SK-N-SH treated with all-trans-retinoic acid at 6 μM for 48 hours (cell line): ENCODE measurements around the gene ICA1.

Experiments
- ZC3H10 ChIP-seq: fragments of 250-450 bp; sonication (Bioruptor Pico); IDR thresholded peaks from 2 replicates; pipeline ENCODE4 v1.5.1; 2021; ENCODE audit warnings: mild to moderate bottlenecking, moderate library complexity
- ZFP3 ChIP-seq: fragments of 250-450 bp; sonication (Bioruptor Pico); IDR thresholded peaks from 2 replicates; pipeline ENCODE4 v1.5.0; 2020; ENCODE audit warnings: mild to moderate bottlenecking, moderate library complexity
- ZFP30 ChIP-seq: fragments of 450-650 bp; formaldehyde crosslinking; IDR thresholded peaks from 2 replicates; pipeline ENCODE4 v1.5.0; 2022; ENCODE audit warnings: mild to moderate bottlenecking, moderate library complexity
- TF ChIP-seq, protein P1 (sequence below): fragments of 250-450 bp; sonication (Bioruptor Pico); IDR thresholded peaks from 2 replicates; pipeline ENCODE4 v1.5.0; 2020; ENCODE audit warnings: mild to moderate bottlenecking, moderate library complexity
- TF ChIP-seq, protein P2 (sequence below): fragments of 250-450 bp; sonication (Bioruptor Pico); IDR thresholded peaks from 2 replicates; pipeline ENCODE4 v1.8.0; 2021; ENCODE audit warnings: low read depth, mild to moderate bottlenecking, moderate library complexity, borderline replicate concordance
- TF ChIP-seq, protein P3 (sequence below): fragments of 250-450 bp; sonication (Bioruptor Pico); IDR thresholded peaks from 2 replicates; pipeline ENCODE4 v1.8.0; 2020; ENCODE audit warnings: mild to moderate bottlenecking, moderate library complexity, borderline replicate concordance

DNA sequence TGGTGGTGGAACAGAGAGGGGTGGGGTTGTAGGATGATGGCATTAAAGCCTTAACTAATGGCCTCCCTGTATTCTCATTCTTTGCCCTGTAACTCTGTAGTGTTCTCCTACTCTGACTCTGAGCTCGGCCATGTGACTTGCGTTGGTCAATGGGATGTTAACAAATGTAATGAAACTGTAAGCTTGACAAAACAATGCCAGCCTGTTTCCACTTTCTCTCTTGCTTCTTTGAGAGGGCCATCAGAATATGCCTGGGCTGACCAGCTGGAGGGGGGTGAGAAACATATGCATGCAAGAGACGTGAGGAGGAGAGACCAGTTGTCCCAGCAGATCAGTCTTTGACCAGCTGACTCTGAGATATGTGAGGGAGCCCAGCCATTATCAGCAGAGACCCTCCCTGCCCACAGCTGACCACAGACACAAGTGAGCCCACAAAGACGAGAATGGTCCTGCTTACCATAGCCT lies 100.6 kb downstream of the ICA1 start:
- TF ChIP-seq ZFP30 (CRISPR knock-in tag) (no peak), ZC3H10 (CRISPR knock-in tag) (no peak), ZFP3 (CRISPR knock-in tag) (no peak)
- TF ChIP-seq, protein P1, sequence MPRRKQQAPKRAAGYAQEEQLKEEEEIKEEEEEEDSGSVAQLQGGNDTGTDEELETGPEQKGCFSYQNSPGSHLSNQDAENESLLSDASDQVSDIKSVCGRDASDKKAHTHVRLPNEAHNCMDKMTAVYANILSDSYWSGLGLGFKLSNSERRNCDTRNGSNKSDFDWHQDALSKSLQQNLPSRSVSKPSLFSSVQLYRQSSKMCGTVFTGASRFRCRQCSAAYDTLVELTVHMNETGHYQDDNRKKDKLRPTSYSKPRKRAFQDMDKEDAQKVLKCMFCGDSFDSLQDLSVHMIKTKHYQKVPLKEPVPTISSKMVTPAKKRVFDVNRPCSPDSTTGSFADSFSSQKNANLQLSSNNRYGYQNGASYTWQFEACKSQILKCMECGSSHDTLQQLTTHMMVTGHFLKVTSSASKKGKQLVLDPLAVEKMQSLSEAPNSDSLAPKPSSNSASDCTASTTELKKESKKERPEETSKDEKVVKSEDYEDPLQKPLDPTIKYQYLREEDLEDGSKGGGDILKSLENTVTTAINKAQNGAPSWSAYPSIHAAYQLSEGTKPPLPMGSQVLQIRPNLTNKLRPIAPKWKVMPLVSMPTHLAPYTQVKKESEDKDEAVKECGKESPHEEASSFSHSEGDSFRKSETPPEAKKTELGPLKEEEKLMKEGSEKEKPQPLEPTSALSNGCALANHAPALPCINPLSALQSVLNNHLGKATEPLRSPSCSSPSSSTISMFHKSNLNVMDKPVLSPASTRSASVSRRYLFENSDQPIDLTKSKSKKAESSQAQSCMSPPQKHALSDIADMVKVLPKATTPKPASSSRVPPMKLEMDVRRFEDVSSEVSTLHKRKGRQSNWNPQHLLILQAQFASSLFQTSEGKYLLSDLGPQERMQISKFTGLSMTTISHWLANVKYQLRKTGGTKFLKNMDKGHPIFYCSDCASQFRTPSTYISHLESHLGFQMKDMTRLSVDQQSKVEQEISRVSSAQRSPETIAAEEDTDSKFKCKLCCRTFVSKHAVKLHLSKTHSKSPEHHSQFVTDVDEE (CRISPR knock-in tag), result no peak
- TF ChIP-seq, protein P2, sequence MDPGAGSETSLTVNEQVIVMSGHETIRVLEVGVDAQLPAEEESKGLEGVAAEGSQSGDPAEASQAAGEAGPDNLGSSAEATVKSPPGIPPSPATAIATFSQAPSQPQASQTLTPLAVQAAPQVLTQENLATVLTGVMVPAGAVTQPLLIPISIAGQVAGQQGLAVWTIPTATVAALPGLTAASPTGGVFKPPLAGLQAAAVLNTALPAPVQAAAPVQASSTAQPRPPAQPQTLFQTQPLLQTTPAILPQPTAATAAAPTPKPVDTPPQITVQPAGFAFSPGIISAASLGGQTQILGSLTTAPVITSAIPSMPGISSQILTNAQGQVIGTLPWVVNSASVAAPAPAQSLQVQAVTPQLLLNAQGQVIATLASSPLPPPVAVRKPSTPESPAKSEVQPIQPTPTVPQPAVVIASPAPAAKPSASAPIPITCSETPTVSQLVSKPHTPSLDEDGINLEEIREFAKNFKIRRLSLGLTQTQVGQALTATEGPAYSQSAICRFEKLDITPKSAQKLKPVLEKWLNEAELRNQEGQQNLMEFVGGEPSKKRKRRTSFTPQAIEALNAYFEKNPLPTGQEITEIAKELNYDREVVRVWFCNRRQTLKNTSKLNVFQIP (CRISPR knock-in tag), result no peak
- TF ChIP-seq, protein P3, sequence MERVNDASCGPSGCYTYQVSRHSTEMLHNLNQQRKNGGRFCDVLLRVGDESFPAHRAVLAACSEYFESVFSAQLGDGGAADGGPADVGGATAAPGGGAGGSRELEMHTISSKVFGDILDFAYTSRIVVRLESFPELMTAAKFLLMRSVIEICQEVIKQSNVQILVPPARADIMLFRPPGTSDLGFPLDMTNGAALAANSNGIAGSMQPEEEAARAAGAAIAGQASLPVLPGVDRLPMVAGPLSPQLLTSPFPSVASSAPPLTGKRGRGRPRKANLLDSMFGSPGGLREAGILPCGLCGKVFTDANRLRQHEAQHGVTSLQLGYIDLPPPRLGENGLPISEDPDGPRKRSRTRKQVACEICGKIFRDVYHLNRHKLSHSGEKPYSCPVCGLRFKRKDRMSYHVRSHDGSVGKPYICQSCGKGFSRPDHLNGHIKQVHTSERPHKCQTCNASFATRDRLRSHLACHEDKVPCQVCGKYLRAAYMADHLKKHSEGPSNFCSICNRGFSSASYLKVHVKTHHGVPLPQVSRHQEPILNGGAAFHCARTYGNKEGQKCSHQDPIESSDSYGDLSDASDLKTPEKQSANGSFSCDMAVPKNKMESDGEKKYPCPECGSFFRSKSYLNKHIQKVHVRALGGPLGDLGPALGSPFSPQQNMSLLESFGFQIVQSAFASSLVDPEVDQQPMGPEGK (CRISPR knock-in tag), result no peak
